ENCODE data around the gene CARS2.
"Not testable (repeated sequence)": the region's sequence is repeated elsewhere in the genome, so short reads cannot be mapped to it uniquely, and the experiment has no call there.

CARS2 gene

DNA sequence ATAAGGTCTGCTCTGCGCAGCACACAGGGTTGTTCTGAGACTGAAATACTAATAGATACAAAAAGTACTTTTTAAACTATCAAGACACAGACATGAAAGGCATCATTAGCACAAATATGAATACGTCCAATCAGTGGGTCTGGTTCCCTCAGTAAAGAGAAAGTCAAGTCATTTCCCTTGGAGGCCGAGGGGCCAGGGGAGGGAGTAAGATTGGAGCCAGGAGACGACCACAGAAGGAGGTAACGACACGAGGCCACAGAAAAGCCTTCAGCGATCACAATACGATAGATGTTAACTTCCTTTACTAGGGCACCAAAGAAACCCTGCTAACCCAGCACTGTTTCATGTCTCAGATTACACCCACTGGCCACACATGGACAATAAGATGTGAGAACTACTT lies 5.3 kb downstream of the CARS2 start:
- TF ChIP-seq, protein P1, sequence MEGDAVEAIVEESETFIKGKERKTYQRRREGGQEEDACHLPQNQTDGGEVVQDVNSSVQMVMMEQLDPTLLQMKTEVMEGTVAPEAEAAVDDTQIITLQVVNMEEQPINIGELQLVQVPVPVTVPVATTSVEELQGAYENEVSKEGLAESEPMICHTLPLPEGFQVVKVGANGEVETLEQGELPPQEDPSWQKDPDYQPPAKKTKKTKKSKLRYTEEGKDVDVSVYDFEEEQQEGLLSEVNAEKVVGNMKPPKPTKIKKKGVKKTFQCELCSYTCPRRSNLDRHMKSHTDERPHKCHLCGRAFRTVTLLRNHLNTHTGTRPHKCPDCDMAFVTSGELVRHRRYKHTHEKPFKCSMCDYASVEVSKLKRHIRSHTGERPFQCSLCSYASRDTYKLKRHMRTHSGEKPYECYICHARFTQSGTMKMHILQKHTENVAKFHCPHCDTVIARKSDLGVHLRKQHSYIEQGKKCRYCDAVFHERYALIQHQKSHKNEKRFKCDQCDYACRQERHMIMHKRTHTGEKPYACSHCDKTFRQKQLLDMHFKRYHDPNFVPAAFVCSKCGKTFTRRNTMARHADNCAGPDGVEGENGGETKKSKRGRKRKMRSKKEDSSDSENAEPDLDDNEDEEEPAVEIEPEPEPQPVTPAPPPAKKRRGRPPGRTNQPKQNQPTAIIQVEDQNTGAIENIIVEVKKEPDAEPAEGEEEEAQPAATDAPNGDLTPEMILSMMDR (IDR thresholded peaks at IDR 0.05; ENCODE audit: extremely low read depth, insufficient read depth, missing control alignments): no peak
- in situ Hi-C loops (cut with MboI; ENCODE audit: low pct_unique_long_range_greater_than_20kb, low sequenced_read_pairs, unreplicated experiment): no loop called here
- DNase-seq (ENCODE audit: low spot score): no peak

DNA sequence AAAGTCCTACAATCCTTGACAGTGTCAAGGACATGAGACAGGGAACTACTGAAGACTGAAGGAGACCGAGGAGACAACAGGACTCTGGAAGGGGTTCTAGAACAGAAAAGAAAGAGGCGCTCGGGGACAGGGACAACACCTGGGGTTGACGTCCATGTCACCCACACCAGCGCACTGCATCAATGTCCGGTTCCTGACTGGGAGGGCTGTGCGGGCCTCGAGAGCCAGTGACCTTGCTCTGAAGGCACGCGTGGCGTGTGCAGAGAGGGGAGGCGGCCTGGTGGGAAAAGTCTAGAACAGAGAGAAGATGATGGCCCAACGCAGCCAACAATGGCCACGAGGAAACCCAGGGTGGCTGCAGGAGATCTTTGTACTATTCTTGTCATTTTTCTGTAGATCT lies 5.7 kb downstream of the CARS2 start:
- TF ChIP-seq, protein P1 (IDR thresholded peaks at IDR 0.05; ENCODE audit: extremely low read depth, insufficient read depth, missing control alignments): no peak
- in situ Hi-C loops (cut with MboI; ENCODE audit: low pct_unique_long_range_greater_than_20kb, low sequenced_read_pairs, unreplicated experiment): no loop called here
- no peak for DNase-seq (ENCODE audit: low spot score)

DNA sequence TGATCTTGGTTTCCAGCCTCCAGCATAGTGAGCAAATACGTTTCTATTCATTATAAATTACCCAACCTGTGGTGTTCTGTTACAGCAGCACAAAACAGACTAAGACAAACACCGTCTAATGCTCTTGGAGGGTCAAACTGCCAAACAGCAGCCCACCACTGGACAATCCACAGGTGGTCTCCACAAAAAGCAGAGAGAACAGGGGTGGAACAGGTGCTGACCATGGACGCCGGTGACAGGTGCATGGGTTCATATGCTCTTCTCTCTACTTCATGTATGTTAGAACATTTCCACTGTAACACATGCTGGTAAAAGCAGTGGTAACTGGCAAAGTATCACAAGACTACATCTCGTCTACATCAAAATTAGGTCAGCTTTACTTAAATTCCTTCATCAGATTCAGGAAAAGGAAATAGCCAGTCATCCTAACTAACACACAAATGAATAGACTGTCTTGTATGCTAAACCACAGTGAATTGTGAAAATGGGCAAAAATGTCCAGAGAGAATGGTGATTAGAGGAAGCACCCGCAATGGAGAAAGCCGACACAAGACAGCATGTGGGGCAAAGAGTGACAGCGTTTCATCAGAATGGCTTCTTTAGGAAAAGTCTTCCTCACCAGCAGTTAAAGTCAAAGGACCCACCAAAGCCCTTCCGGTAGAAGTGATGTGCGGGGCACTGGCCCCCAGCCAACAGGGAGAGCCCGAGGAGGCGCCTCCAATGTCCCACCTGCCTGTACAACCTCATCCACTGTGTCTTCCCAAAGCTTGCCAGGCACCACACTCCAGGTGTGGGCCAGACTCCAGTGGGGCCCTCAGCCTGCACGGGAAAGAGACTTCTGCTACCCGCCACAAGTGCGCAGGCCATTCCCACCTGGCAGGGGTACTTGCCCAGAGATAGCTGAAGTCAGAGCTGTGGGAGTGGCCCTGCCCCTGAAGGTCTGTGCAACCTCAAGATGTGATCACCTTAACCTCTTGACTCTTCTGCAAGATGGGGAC lies 6.5 kb downstream of the CARS2 start:
- TF ChIP-seq, protein P1 (IDR thresholded peaks at IDR 0.05; ENCODE audit: extremely low read depth, insufficient read depth, missing control alignments): no peak
- in situ Hi-C loops (cut with MboI; ENCODE audit: low pct_unique_long_range_greater_than_20kb, low sequenced_read_pairs, unreplicated experiment): no loop called here
- no peak for DNase-seq (ENCODE audit: low spot score)

GRCh38 chr13:110698689-110699088 lies 7.2 kb downstream of the CARS2 start:
- DNase-seq (ENCODE audit: low spot score): no peak
- TF ChIP-seq, protein P1 (IDR thresholded peaks at IDR 0.05; ENCODE audit: extremely low read depth, insufficient read depth, missing control alignments): no peak
- in situ Hi-C loops (cut with MboI; ENCODE audit: low pct_unique_long_range_greater_than_20kb, low sequenced_read_pairs, unreplicated experiment): no loop called here

GRCh38 chr13:110697842-110698241 lies 8.1 kb downstream of the CARS2 start:
- in situ Hi-C loops (cut with MboI; ENCODE audit: low pct_unique_long_range_greater_than_20kb, low sequenced_read_pairs, unreplicated experiment): no loop called here
- DNase-seq (ENCODE audit: low spot score): no peak
- TF ChIP-seq, protein P1 (IDR thresholded peaks at IDR 0.05; ENCODE audit: extremely low read depth, insufficient read depth, missing control alignments): no peak

GRCh38 chr13:110696776-110697175 lies 9.1 kb downstream of the CARS2 start:
- in situ Hi-C loops (cut with MboI; ENCODE audit: low pct_unique_long_range_greater_than_20kb, low sequenced_read_pairs, unreplicated experiment): no loop called here
- no peak for DNase-seq (ENCODE audit: low spot score)
- TF ChIP-seq, protein P1 (IDR thresholded peaks at IDR 0.05; ENCODE audit: extremely low read depth, insufficient read depth, missing control alignments): no peak

GRCh38 chr13:110695774-110696173 lies 10.1 kb downstream of the CARS2 start:
- in situ Hi-C loops (cut with MboI; ENCODE audit: low pct_unique_long_range_greater_than_20kb, low sequenced_read_pairs, unreplicated experiment): not testable (repeated sequence)

More at GRCh38 chr13:110695774-110696173, 10.1 kb downstream of the CARS2 start:
- DNase-seq (ENCODE audit: low spot score): not testable (repeated sequence)
